C4-2B (cell line): ENCODE results near the gene PDZD8.

ENCODE experiments used
- CTCF ChIP-seq: fragments of 450-650 bp; conservative IDR thresholded peaks from 2 replicates; pipeline ENCODE4 v1.5.1; 2017; ENCODE audit warnings: mild to moderate bottlenecking
- ZFX ChIP-seq: fragments of 450-650 bp; IDR thresholded peaks from 2 replicates; pipeline ENCODE4 v1.6.1; 2017

DNA sequence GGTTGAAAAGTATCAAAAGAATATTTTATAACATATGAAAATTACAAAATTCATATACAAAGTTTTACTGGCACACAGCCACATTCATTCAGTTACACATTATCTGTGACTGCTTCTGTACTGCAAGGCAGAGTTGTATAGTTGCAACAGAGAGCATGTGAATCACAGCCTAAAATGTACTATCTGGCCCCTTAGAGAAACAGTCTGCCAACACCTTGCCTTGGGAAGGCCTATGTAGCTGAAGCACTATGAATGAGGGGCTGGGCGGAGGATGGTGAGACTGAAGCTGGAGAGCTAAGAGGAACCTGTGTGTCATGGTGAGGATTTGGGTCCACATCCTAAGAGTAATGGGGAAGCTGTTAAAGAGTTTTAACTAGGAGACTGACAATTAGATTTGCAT lies 35.7 kb downstream of the PDZD8 start:
- no peak for TF ChIP-seq CTCF
- no peak for TF ChIP-seq ZFX
